G401 (cell line): ENCODE data around the gene TJP3. TPM values are rescaled to one million over a fixed set of nuclear protein-coding genes. Genes with fewer than 3 reads are reported as not detected.
"Not testable (repeated sequence)": the region's sequence is repeated elsewhere in the genome, so short reads cannot be mapped to it uniquely, and the experiment has no call there.

Source experiments
- DNase-seq: peaks from one replicate; pipeline ENCODE4 v3.0.0-alpha.2; 2015; ENCODE audit warnings: low spot score
- in situ Hi-C: cut with HindIII; loops from 2 replicates; pipeline ENCODE4 v1.10.0; 2016; ENCODE audit warnings: low sequenced_read_pairs, mixed read lengths
- total RNA-seq: library from RNA; depleted of rRNA; stranded (reverse); fragments of >200 nt; shearing (Covaris generic); gene quantifications from 2 replicates; pipeline ENCODE4 v1.2.3, GENCODE V29; 2014

Gene TJP3
- total RNA-seq, 1 experiment from 2014 or later = 12.4 TPM

- DNase-seq = no peak
- in situ Hi-C loops = no loop called here
Observed at GRCh38 chr19:3760871-3761361, 52.7 kb downstream of the TJP3 start.

DNA sequence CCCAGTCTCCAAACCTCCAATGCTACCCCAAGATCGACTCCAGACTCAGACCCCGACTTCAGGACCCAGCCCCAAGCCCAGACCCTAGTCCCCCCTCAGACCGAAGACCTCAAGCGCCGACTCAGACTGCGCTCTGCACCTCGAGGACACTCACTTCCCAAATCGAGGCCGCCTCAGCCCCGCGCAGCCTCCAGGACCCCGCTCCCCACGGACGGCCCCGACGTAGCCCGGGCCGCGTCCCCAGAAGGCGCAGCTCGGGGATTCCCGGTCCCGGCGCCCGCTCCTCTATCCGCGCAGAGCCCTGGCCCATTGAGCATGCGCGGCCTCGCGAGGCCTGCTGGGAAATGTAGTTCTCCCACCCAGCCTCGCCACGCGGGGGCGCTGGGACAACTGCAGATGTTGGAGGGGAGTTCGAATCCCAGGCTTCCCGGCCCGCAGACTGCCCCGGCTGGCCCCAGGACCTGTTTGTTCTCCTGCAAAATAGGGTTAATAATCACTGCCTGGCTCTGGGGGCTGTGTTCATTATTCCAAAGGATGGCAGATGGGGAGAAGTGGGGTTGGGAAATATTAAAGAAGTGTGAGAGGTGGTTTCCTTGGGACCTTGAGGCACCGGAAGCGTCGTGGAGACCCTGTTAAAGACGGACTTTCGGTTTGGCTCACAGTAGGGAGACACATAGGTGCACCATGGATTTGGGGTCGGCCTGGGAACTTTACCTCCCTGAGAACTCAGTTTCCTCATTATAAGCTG lies 53.4 kb downstream of the TJP3 start, which contains the start of gene APBA3:
APBA3 (minus strand) TSS at position 311 of the 748 bp plus-strand sequence. CDS start 1,428 bp downstream, outside the sequence.
- in situ Hi-C loops = no loop called here
- peak; percentile 84 for DNase-seq

DNA sequence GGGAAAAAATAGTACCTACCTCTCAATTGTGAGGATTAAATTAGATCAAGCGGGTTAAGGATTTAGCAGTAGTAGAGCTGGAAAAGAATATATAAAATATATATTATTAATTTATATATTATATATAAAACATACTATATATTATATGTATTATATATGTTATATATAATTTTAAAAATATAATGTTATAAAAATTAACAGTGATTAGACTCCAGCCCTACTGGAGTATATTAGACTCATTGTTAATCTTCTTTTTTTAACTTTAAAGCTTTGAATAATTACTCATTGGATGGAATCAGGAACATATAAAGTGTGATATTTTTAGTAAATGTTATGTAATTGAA lies 53.9 kb downstream of the TJP3 start:
- in situ Hi-C loops = no loop called here

GRCh38 chr19:3762501-3763459 lies 54.6 kb downstream of the TJP3 start, which contains the start of gene MRPL54:
TSS of gene MRPL54 (plus strand) at chr19:3762682. CDS start at chr19:3762701, 19 bp downstream.
- DNase-seq = peak; percentile 98
- in situ Hi-C loops = no loop called here

More for the DNA sequence above, 53.9 kb downstream of the TJP3 start:
- no peak for DNase-seq

GRCh38 chr19:3765121-3765520 lies 56.9 kb downstream of the TJP3 start:
- no peak for DNase-seq
- in situ Hi-C loops = no loop called here

- DNase-seq, in situ Hi-C loops: not testable (repeated sequence)
Observed at GRCh38 chr19:3765757-3766156, 57.6 kb downstream of the TJP3 start.

- in situ Hi-C loops = no loop called here
- no peak for DNase-seq
Observed at GRCh38 chr19:3766520-3766919, 58.3 kb downstream of the TJP3 start.

GRCh38 chr19:3767050-3767449 lies 58.9 kb downstream of the TJP3 start:
- DNase-seq = no peak
- in situ Hi-C loops = no loop called here

- DNase-seq = no peak
- in situ Hi-C loops = no loop called here
Observed at GRCh38 chr19:3768015-3768747, 60.0 kb downstream of the TJP3 start.

- no peak for DNase-seq
- in situ Hi-C loops = no loop called here
Observed at GRCh38 chr19:3768748-3769099, 60.5 kb downstream of the TJP3 start.

DNA sequence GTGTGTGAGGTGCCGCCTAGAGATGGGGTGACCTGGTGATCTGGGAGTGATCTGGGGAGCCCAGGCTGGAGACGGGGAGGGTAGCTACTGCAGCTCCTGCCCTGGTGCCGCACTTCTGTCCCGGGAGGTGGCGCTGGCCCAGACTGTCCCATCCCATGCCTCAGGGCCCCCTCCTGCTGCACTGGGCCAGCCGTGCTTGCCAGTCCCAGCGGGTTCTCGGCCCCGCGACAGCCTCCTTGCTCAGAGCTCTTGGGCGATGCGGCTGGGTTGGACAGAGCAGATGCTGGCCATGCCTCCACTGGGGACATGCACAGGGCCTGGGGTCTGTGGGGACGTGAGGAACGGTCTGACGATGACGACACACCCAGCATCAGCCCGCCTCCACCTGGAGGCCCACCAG lies 61.3 kb downstream of the TJP3 start:
- no peak for DNase-seq
- in situ Hi-C loops = no loop called here

GRCh38 chr19:3770136-3770999 lies 62.2 kb downstream of the TJP3 start:
- in situ Hi-C loops = no loop called here
- peak; percentile 33 for DNase-seq

DNA sequence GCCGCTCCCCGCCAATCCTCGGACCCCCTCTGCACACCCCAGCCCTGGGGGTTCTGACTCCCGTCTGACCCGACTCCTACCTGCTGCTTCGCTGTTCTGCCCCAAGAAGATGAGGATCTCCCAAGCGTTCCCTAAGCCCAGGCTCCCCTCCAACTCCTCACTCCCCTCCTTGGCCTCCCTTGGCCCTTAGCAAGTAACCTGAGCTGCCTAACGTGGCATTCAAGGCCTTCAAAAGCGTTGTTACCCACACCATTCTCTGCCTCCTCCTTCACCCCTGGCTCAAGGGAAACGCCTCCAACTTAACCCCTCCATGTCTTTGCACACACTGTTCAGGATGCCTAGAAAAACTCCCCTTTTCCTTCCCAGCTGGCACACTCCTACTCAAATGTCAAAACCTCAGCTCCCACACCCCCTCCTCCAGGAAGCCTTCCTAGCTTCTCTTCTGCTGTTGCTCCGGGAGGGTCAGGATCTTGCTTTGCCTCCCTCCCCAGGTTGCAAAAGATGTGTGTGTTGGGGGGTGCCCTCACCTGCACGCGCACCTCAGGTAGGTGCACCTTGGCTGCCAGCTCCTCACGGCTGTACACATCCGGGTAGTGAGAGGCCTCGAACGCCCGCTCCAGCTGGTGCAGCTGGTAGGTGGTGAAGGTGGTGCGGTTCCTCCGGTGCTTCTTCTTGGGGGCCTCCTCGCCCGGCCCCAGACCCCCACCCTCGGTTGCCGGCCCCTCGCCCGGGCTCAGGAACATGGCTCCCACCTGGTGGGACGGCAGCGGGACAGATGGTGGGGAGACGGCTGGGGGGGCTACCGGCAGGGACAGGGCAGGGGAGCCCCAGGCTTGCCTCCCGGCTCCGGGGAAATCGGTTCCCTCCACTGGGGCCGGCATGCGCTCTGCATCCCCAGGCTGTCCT lies 63.1 kb downstream of the TJP3 start:
- in situ Hi-C loops = no loop called here
- no peak for DNase-seq

DNA sequence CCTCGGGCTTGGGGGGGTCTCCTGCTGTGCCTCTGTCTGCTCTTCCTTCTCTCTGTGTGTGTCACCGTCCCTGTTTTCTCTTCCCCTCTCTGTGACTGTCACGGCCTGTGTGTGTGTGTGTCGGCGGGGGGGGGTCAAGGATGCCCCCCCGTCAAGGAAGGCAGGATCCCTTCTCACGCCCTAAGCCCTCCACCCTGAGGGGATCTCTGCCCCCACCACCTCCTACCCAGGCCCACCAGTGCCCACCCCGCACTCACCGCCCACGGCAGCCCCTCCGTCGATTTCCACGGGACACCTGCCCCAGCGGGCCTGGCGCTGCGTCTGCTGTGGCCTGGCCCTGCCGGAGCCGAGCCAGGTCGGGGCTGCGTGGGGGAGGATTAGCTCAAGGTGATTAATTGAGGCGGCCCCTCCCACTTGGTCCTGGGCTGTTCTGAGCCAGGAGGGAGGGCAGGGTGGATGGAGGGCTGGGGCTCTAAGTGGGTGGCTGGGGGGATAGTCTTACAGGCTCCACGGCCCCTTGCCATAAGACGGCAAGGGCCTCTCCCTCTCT lies 63.8 kb downstream of the TJP3 start, which contains the start of gene RAX2:
RAX2 (minus strand) TSS at position 323 of the 550 bp plus-strand sequence. CDS start 486 bp downstream, outside the sequence.
- in situ Hi-C loops = no loop called here
- DNase-seq = no peak

- no peak for DNase-seq
- in situ Hi-C loops = no loop called here
Observed at GRCh38 chr19:3773814-3774515, 65.8 kb downstream of the TJP3 start.

DNA sequence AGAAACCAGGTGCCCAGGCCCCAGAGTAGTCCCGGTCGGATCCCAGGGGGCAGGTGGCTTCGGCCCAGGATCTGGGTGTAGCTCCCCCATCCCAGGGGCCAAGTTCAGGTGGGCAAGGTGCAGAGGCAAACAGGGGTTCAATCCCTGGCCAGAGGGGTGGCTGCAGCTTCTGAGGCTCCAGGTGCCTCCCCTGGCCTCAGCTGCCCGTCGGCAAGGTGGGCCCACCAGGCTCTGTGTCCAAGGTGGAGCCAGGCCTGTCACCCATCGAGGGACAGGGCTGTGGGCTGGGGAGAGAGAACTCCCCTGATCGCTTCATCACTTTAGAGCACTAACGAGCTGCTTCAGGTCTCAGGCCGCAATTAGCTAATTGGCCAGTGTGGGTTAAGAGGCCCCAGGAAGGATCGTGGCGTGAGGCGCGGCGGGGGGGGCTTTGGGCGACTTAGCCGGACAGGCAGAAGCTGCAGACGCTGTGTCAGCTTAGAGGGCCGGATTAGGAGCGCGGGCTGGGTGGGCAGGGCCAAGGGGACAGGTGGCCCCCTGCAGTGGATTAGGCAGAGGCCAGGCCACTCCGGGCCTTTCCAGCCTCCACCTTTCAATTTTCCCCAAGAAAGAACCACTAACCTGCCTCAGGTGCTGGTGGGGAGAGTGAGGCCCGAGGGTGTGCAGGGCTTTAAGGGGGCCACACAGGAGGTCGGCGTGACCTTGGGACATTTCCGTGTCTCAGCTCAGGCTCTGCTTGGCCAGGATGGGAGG lies 66.6 kb downstream of the TJP3 start:
- no peak for DNase-seq
- in situ Hi-C loops = no loop called here
